Prostate gland (tissue), 2 donors: ENCODE results near the gene NOXA1. TPM values are rescaled to one million over a fixed set of nuclear protein-coding genes. Genes with fewer than 3 reads are reported as not detected.

Experiments used
- DNase-seq: peaks from one replicate; pipeline ENCODE4 v3.0.0-alpha.2; 2019; ENCODE audit warnings: low spot score
- H3K27ac ChIP-seq, 2 donors: fragments of 200-600 bp; sonication (generic); 2 replicates each; pipeline ENCODE4 v1.5.1; 2017 to 2019
- H3K27me3 ChIP-seq: fragments of 200-600 bp; sonication (generic); replicated peaks from 2 replicates; pipeline ENCODE4 v1.5.1; 2019; ENCODE audit not compliant: insufficient read depth
- H3K36me3 ChIP-seq, 2 donors: fragments of 200-600 bp; sonication (generic); 1 replicate in 1 of 2; 2 replicates in 1 of 2; pipeline versions ENCODE4 v1.5.1 to v1.8.1; 2017 to 2019
- H3K4me1 ChIP-seq: fragments of 200-600 bp; sonication (generic); replicated peaks from 2 replicates; pipeline ENCODE4 v1.5.1; 2019
- H3K4me3 ChIP-seq, 2 donors: fragments of 200-600 bp; sonication (generic); 2 replicates each; pipeline ENCODE4 v1.5.1; 2017 to 2019
- H3K9me3 ChIP-seq: fragments of 200-600 bp; sonication (generic); 2 replicates; pipeline ENCODE4 v1.5.1; 2017
- POLR2A ChIP-seq: fragments of 450-650 bp; IDR thresholded peaks from one replicate; pipeline ENCODE4 v1.6.1; 2016; ENCODE audit warnings: antibody characterized with exemption, mild to moderate bottlenecking
- POLR2AphosphoS5 ChIP-seq: sonication (generic); formaldehyde crosslinking; IDR thresholded peaks from one replicate; pipeline ENCODE4 v1.6.1; 2017; ENCODE audit warnings: antibody characterized with exemption
- WGBS: methylation state at CpG from one replicate; pipeline ENCODE4 v1.1.5; 2018; 5-methylcytosine and 5-hydroxymethylcytosine counted together
- intact Hi-C: fragments of 100-400 bp; cut with DNase I; formaldehyde crosslinking; loops from one replicate; pipeline ENCODE4 v1.14.2; 2022
- total RNA-seq, 2 donors: library from RNA; depleted of rRNA; stranded (reverse); fragments of >200 nt; gene quantifications; one replicate each; pipeline ENCODE4 v1.1.0, GENCODE V29; 2016
- TF ChIP-seq, protein P1 (sequence below), 4 experiments: fragments of 200-600 bp in 2 of 4; fragments of 450-650 bp in 2 of 4; sonication (generic) in 2 of 4; IDR thresholded peaks; 1 replicate in 3 of 4; 2 replicates in 1 of 4; pipeline ENCODE4 v1.5.1; 2016 to 2019; ENCODE audit warnings: antibody characterized with exemption in 4 of 4, mild to moderate bottlenecking in 2 of 4, moderate library complexity in 2 of 4

NOXA1 gene
- total RNA-seq, 2 donors from 2014 or later: 7.5 to 17.1 TPM

DNA sequence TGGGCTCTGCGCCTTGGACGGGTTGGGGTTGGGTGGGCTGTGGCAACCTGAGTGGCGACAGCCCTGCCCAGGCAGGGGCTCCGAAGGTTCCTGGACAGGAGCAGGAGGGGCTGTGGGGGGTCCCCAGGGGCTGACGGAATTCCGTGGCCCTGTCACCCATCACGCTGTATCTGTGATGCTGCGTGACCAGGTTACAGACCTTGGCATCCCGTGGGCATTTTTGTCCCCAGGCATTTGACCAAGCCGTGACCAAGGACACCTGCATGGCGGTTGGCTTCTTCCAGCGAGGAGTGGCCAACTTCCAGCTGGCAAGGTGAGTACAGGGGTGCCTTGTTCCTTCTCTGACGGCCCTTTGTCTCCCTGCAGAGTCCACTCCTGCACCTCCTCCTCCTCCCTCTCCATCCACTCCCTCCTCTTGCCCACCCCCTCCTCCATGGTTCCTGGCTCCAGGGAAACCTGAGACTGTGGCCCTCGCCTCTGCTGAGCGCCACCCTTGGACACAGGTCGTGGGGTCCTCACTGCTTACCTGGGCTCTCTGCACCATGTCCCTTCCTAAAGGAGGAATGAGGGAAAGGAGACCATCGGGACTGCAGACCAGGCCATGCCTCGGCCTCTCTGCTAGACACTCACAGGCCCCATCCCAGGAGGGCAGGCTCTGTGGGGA is 3.0 kb downstream of the NOXA1 start:
- Histone ChIP-seq H3K4me3 (no peak overlapping the region), H3K27ac (no peak overlapping the region), H3K36me3 (no peaks in the 10 kb centered on the region), H3K27me3 (no peaks in the 10 kb centered on the region), H3K4me1 (no peaks in the 10 kb centered on the region), H3K9me3 (no peaks in the 10 kb centered on the region)
- intact Hi-C loops: loop anchor here (5.0 kb wide), 1 partner anchor 96 kb away; no protein-coding TSS in a partner anchor
- WGBS: 67% methylated on average over 18 of the region's 18 CpGs
- DNase-seq: no peak
- TF ChIP-seq POLR2AphosphoS5 (no peak), POLR2A (no peak)
- TF ChIP-seq, protein P1, sequence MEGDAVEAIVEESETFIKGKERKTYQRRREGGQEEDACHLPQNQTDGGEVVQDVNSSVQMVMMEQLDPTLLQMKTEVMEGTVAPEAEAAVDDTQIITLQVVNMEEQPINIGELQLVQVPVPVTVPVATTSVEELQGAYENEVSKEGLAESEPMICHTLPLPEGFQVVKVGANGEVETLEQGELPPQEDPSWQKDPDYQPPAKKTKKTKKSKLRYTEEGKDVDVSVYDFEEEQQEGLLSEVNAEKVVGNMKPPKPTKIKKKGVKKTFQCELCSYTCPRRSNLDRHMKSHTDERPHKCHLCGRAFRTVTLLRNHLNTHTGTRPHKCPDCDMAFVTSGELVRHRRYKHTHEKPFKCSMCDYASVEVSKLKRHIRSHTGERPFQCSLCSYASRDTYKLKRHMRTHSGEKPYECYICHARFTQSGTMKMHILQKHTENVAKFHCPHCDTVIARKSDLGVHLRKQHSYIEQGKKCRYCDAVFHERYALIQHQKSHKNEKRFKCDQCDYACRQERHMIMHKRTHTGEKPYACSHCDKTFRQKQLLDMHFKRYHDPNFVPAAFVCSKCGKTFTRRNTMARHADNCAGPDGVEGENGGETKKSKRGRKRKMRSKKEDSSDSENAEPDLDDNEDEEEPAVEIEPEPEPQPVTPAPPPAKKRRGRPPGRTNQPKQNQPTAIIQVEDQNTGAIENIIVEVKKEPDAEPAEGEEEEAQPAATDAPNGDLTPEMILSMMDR (IDR thresholded peaks at IDR 0.05): no peak

DNA sequence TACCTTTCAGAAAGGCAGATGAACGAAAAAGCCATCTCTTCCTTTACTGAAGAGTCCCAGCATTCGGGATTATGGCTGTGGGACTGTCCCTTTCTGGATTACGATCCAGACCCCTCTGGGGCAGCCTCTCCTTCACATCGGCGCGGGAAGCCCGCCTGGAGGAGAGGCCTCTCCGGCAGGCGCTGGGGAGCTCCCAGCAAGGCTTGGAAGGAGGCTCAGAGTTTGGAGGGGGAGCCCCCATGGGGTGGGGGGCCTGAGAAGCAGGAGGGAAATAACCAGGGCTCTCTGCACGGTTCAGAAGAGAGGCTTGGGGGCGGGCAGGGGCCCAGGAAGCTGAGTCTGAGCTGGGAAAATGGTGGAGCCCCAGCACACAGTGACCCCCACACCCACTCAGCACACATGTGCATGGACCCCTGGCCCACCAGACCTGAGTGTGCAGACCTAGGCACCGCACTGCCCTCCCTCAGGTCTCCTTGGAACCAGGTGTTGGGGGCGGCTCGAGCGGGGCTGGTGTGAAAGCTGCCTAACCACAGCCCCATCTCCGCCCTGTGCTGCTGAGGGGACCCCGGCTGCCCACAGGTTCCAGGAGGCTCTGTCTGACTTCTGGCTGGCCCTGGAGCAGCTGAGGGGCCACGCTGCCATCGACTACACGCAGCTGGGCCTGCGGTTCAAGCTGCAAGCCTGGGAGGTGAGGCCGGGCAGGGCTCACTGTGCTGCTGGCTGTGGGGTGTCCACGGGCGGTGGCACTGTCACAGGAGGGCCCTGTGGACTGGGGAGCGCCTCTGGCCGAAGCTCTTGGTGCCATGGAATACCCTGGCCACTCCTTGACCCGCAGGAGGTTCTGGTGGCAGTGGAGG is 4.5 kb downstream of the NOXA1 start:
- DNase-seq: no peak
- intact Hi-C loops: loop anchor here (5.0 kb wide), 1 partner anchor 95 kb away; no protein-coding TSS in a partner anchor

DNA sequence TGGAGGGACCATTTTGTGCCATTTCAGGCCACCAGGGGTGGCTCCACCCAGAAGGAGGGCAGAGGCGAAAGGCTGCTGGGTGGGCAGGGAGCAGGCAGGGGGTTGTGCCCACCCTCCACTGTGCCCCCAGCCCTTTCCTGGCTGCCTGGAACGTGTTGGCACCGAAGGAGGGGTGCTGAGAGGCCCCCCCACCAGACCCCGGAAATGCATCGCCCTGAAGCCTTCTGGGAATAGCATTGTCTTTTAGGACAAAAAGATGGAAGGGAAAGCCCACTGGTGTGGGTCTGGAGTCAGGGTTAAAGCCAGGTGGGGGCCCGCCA is 5.1 kb downstream of the NOXA1 start:
- no peaks in the 10 kb centered on the region for H3K9me3 ChIP-seq
- 79% methylated on average over 6 of the region's 6 CpGs for WGBS
- no peaks in the 10 kb centered on the region for H3K4me1 ChIP-seq
- H3K4me3 ChIP-seq: no peak overlapping the region
- no peaks in the 10 kb centered on the region for H3K27me3 ChIP-seq
- H3K27ac ChIP-seq: no peak overlapping the region
- TF ChIP-seq, protein P1 (IDR thresholded peaks at IDR 0.05): no peak
- TF ChIP-seq POLR2A (no peak), POLR2AphosphoS5 (no peak)
- intact Hi-C loops: loop anchor here (5.0 kb wide), 1 partner anchor 94 kb away; no protein-coding TSS in a partner anchor
- no peaks in the 10 kb centered on the region for H3K36me3 ChIP-seq
- DNase-seq: no peak

More for the DNA sequence above, 4.5 kb downstream of the NOXA1 start:
- TF ChIP-seq, protein P1 (IDR thresholded peaks at IDR 0.05): no peak
- TF ChIP-seq POLR2A (no peak), POLR2AphosphoS5 (no peak)
- Histone ChIP-seq H3K4me1 (no peaks in the 10 kb centered on the region), H3K27me3 (no peaks in the 10 kb centered on the region), H3K9me3 (no peaks in the 10 kb centered on the region), H3K27ac (no peak overlapping the region), H3K4me3 (no peak overlapping the region), H3K36me3 (no peaks in the 10 kb centered on the region)
- WGBS: 81% methylated on average over 27 of the region's 27 CpGs

DNA sequence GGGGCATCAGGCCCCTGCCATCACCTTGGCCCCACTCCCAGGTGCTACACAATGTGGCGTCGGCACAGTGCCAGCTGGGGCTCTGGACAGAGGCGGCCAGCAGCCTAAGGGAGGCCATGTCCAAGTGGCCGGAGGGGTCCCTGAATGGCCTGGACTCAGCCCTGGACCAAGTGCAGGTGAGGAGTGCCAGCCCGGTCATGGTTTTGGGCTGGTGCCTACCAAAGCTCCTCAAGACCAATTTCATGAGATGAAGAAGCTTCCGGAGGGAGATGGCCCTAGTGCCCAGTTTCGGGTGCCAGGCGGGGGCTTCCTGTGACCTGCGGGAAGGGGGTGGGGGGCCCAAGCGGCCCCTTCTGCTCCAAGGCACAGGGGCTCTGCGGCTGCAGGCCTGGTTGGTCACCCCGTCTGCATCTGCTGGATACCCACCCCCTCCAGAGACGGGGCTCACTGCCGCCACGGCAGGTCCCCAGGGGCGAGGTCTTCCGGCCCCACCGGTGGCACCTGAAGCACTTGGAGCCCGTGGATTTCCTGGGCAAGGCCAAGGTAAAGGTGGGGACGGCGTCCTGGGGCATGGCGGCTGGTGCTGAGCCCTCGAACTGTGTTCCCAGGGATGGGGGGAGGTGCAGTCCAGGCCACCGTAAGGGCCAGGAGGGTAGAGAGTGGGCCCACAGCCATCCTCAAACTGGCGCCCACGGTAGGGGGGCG is 5.8 kb downstream of the NOXA1 start:
- Histone ChIP-seq H3K4me3 (no peak overlapping the region), H3K9me3 (no peaks in the 10 kb centered on the region), H3K27me3 (no peaks in the 10 kb centered on the region), H3K4me1 (no peaks in the 10 kb centered on the region), H3K36me3 (no peaks in the 10 kb centered on the region), H3K27ac (no peak overlapping the region)
- 83% methylated on average over 20 of the region's 27 CpGs for WGBS
- intact Hi-C loops: loop anchor here (5.0 kb wide), 1 partner anchor 93 kb away; no protein-coding TSS in a partner anchor
- TF ChIP-seq POLR2A: no peak
- TF ChIP-seq, protein P1 (IDR thresholded peaks at IDR 0.05): no peak
- no peak for TF ChIP-seq POLR2AphosphoS5
- DNase-seq: no peak
